Cardiac fibroblast (primary cell): ENCODE measurements around the gene TCEANC2.
A peak's percentile ranks its signal among the peaks of the same experiment; 100 is the strongest.
"Not testable (repeated sequence)": the region's sequence is repeated elsewhere in the genome, so short reads cannot be mapped to it uniquely, and the experiment has no call there.

Source experiments
- DNase-seq, 2 donors: peaks; one replicate each; pipeline versions ENCODE4 v3.0.0 to v3.0.0-alpha.2; 2010; ENCODE audit warnings: low read depth in 2 of 2
- H3K4me3 ChIP-seq, 2 donors: replicated peaks in 1 of 2; 1 replicate in 1 of 2; 2 replicates in 1 of 2; pipeline ENCODE4 v1.5.1; 2011; ENCODE audit warnings: low read depth in 2 of 2, low read length in 2 of 2, mild to moderate bottlenecking in 2 of 2, moderate library complexity in 1 of 2
- TF ChIP-seq, protein P1 (sequence below): IDR thresholded peaks from one replicate; pipeline ENCODE4 v1.5.1; 2011; ENCODE audit warnings: low read depth, mild to moderate bottlenecking, low read length, inconsistent platforms

Gene TCEANC2

DNA sequence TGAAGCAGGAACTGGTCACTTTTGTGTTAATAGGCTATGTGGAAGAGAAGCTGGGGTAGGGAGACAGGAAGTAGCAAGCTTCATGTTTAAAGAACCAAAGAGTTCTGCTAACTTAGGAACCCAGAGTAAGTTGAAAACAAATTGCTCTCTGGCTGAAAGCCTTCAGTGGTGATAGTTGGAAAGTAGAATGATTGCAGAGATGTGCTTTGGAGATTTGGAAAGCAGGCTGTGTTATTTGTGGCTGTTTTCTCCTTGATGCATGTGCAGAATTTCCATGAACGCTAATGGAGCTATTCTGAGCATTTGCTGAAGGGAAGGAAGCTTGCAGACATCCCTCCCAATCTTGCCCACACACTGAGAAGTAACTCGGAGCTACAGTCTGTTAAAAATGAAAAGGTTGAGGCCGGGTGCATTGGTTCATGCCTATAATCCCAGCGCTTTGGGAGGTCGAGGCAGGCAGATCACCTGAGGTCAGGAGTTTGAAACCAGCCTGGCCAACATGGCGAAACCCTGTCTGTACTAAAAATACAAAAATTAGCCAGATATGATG, 45.7 kb downstream of the TCEANC2 start:
- H3K4me3 ChIP-seq: no peak overlapping the region
- no peak for DNase-seq
- TF ChIP-seq, protein P1, sequence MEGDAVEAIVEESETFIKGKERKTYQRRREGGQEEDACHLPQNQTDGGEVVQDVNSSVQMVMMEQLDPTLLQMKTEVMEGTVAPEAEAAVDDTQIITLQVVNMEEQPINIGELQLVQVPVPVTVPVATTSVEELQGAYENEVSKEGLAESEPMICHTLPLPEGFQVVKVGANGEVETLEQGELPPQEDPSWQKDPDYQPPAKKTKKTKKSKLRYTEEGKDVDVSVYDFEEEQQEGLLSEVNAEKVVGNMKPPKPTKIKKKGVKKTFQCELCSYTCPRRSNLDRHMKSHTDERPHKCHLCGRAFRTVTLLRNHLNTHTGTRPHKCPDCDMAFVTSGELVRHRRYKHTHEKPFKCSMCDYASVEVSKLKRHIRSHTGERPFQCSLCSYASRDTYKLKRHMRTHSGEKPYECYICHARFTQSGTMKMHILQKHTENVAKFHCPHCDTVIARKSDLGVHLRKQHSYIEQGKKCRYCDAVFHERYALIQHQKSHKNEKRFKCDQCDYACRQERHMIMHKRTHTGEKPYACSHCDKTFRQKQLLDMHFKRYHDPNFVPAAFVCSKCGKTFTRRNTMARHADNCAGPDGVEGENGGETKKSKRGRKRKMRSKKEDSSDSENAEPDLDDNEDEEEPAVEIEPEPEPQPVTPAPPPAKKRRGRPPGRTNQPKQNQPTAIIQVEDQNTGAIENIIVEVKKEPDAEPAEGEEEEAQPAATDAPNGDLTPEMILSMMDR: no peak

DNA sequence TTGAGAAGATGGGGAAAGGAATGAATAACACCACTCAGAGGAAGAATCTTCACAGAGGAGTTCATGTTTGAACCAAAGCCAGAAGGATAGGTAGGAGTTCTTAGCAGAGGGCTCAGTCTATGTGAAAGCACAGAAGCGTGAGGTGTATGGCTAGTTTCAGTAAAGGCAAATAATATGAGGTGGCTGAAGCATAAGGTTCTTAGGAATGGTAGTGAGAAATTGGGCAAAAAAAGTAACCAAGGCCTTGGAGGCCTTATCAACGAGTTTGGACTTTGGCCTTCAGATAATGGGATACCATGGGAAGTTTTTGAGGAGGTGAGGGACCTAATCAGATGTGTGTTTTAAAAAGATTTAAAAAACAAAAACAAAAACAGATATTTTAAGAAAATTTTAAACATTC, 47.1 kb downstream of the TCEANC2 start:
- H3K4me3 ChIP-seq: no peak overlapping the region
- TF ChIP-seq, protein P1: no peak

DNA sequence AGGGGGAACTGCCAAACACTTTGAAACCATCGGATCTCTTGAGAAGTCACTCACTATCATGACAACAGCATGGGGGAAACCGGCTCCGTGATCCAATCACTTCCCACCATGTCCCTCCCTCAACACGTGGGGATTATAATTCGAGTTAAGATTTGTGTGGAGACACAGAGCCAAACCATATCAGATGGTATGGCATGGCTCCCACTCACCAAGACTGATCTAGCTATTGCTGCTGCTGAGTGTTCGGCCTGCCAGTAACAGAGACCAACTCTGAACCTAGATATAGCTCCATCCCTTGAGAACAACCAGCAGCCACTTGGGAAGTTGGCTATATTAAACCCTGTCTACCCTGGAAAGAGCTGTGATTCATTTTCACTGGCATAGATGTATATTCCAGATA, 50.0 kb downstream of the TCEANC2 start:
- TF ChIP-seq, protein P1: no peak
- H3K4me3 ChIP-seq: no peak overlapping the region
- no peak for DNase-seq

More for the DNA sequence above, 47.1 kb downstream of the TCEANC2 start:
- no peak for DNase-seq

DNA sequence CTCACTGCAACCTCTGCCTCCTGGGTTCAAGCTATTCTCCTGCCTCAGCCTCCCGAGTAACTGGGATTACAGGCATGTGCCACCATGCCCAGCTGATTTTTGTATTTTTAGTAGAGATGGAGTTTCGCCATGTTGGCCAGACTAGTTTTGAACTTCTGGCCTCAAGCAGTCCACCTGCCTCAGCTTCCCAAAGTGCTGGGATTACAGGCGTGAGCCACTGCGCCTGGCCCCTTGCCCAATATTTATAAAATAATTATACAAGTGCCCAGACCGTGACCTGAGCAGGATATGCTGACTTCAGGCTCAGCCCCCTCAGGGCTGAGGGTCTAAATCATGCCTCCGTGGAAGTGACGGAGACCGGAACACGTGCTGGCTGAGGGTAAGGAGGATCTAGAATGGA, 51.2 kb downstream of the TCEANC2 start:
- H3K4me3 ChIP-seq, DNase-seq: not testable (repeated sequence)

DNA sequence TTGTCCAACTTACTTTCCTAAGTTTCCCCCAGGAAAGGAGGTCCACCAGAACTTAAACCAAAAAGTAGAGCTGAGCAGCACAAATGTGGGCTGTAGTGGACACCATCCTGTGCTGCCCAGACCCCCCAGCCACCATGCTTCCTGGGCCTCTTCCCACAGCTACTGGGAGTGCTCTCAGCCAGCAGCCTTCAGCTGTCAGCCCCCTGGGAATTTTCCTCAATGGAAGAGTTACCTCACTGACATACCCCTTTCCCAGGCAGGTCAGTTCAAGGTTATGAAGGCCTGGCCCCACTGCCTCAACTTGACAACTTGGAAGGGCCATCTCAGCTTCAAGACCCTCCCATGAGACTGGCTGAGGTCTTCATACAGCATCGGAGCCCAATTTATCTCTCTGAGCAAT, 51.7 kb downstream of the TCEANC2 start:
- TF ChIP-seq, protein P1: no peak

DNA sequence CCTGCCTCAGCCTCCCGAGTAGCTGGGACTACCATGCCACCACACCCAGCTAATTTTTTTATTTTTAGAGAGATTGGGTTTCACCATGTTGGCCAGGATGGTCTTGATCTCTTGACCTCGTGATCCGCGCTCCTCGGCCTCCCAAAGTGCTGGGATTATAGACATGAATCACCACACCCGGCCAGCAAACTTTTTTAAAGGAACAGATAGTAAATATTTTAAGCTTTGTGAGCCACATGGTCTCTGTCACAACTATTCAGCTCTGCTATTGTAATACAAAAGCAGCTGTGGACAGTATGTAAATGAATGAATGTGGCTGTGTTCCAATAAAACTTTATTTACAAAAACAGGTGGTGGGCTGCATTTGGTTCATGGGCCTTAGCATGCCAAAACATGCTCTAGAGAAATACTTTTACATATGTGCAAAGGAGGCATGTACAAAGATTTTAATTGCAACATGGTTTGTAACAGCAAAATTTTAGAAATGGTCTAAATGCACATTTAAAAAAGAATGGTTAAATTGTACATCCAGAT, 52.4 kb downstream of the TCEANC2 start:
- TF ChIP-seq, protein P1: no peak
- DNase-seq: no peak
- H3K4me3 ChIP-seq: no peak overlapping the region

More for the DNA sequence above, 51.7 kb downstream of the TCEANC2 start:
- no peak for DNase-seq
- H3K4me3 ChIP-seq: no peak overlapping the region

DNA sequence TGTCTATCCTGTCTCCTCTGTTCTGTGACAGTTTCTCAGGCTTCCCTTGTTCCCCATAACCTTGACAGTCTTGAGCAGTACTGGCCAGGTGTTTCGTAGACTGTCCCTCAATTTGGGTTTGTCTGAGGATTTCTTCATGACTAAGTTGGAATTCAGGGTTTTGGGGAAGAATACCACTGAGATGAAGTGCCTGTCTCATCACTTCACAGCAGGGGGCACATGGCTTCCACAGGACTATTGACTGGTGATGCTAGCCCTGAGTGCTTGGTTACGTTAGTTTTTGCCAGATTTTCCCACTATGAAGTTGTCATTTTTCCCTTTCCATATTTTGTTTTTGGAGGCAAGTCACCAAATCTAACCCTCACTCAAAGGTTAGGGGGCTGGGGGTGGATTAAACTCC, 53.7 kb downstream of the TCEANC2 start:
- TF ChIP-seq, protein P1: peak; percentile 29
- H3K4me3 ChIP-seq: no peak overlapping the region
- DNase-seq: peak; percentile 25 to 42
